ENCODE results near the gene BPTF.

BPTF gene

DNA sequence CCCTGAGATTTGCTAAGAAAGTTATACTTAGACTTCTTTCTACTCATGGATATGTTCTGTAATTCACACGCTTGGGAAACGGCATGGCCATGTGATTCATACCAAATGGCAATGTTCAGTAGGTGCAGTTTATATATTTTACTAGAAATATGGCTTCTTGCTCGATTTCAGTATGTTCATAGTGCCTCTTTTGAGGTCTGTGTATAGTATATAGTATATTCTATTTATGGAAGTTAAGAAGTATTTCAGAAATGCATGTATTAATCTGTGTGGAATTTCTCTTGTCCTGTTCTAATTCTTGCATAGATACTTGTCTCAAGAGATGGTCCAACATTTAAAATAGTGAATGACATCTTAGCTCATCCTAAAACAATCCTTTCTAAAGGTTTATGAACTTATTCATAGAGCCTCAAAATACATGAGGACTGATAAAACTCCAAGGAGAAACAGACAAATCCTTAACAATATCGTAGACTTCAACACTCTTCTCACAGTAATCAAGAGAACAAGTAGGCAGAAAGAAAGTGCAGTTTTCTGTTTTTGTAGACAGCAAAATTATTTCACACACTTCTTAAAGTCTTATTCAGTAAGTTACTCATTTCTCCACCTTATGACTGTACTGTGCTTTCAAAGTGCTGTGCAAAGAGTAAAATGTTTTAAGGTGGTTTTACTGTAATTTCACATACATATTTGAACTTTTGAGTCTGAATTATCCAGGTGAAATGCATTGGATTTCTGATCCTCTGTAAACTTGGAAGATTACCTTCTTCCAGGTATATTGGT lies 11.1 kb downstream of the BPTF start:
- no peak overlapping the region for H2AK5ac ChIP-seq (ENCODE audit: low read depth, low read length)
- whole genome bisulfite sequencing, 2 donors (ENCODE audit: extremely low coverage in 2 of 2, insufficient read length in 2 of 2, insufficient replicate concordance in 1 of 2), result no CpG with 5 or more reads among the region's 4 CpGs
- H4K8ac ChIP-seq (ENCODE audit: low read depth, low read length), result no peak overlapping the region
- no peak overlapping the region for H2BK120ac ChIP-seq (ENCODE audit: low read depth, low read length)
- H2BK12ac ChIP-seq (ENCODE audit: low read length), result no peak overlapping the region
- no peak overlapping the region for H2BK15ac ChIP-seq (ENCODE audit: low read length)
- no peak overlapping the region for H3K4ac ChIP-seq (ENCODE audit: low read length)
- H3K4me2 ChIP-seq (ENCODE audit: insufficient read depth, low read length, poor library complexity, severe bottlenecking), result no peak overlapping the region
- H3K4me3 ChIP-seq (ENCODE audit: low read length in 2 of 2), result no peak overlapping the region
- peaks cover 0 to 1% of the 10 kb centered on the region in 2 donors for H3K4me1 ChIP-seq (ENCODE audit: control insufficient read depth in 2 of 2, insufficient read depth in 1 of 2, low read depth in 1 of 2, low read length in 2 of 2)
- no peak for DNase-seq (ENCODE audit: low spot score)
- H3K79me1 ChIP-seq (ENCODE audit: low read depth, low read length), result no peaks in the 10 kb centered on the region
- H3K27ac ChIP-seq (replicated peaks; ENCODE audit: low read length), result no peak overlapping the region
- H2BK5ac ChIP-seq (ENCODE audit: low read length), result no peak overlapping the region
- H4K91ac ChIP-seq (ENCODE audit: low read depth, low read length, poor library complexity), result no peak overlapping the region
- H3K9me3 ChIP-seq (replicated peaks in 1 of 2; ENCODE audit: control insufficient read depth in 2 of 2, insufficient read depth in 1 of 2, low read depth in 1 of 2, low read length in 2 of 2), result peaks cover 0 to 12% of the 10 kb centered on the region in 2 donors
- H2AFZ ChIP-seq (ENCODE audit: low read length), result no peak overlapping the region
- H3K23ac ChIP-seq (ENCODE audit: low read depth, low read length, poor library complexity), result no peak overlapping the region
- H3K36me3 ChIP-seq (replicated peaks in 1 of 2; ENCODE audit: control insufficient read depth in 2 of 2, insufficient read depth in 2 of 2, low read length in 2 of 2), result peaks cover 0 to 19% of the 10 kb centered on the region in 2 donors
- no peak overlapping the region for H3K18ac ChIP-seq (ENCODE audit: low read length)
- no peak overlapping the region for H3K14ac ChIP-seq (ENCODE audit: low read length)
- H3K27me3 ChIP-seq (ENCODE audit: control insufficient read depth in 3 of 3, insufficient read depth in 3 of 3, low read depth in 1 of 3, low read length in 3 of 3), result no peaks in the 10 kb centered on the region
- H3K9ac ChIP-seq (ENCODE audit: low read depth, low read length, poor library complexity), result no peak overlapping the region

DNA sequence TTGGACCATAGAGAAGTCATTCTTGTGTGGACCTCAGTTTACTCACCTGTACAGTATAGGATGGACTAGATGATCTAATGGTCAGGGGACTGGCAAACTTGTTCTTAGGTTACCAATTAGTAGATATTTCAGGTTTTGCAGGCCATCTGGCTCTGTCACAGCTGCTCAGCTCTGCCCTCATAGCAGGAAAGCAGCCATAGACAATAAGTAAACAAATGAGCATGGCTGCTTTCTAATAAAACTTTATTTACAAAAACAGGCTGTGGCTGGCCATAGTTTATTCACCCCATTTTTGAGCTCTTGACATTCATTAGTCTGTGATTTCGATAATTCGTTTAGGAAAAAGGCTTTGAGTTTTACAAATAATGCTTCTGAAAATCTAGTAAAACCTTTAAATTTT lies 12.7 kb downstream of the BPTF start:
- Histone ChIP-seq H3K27ac (replicated peaks; ENCODE audit: low read length) (no peak overlapping the region), H3K79me1 (ENCODE audit: low read depth, low read length) (no peaks in the 10 kb centered on the region), H2BK120ac (ENCODE audit: low read depth, low read length) (no peak overlapping the region), H2AK5ac (ENCODE audit: low read depth, low read length) (no peak overlapping the region), H3K4me2 (ENCODE audit: insufficient read depth, low read length, poor library complexity, severe bottlenecking) (no peak overlapping the region), H3K4me3 (ENCODE audit: low read length in 2 of 2) (no peak overlapping the region), H3K23ac (ENCODE audit: low read depth, low read length, poor library complexity) (no peak overlapping the region), H3K4me1 (ENCODE audit: control insufficient read depth in 2 of 2, insufficient read depth in 1 of 2, low read depth in 1 of 2, low read length in 2 of 2) (no peaks in the 10 kb centered on the region), H2AFZ (ENCODE audit: low read length) (no peak overlapping the region), H4K8ac (ENCODE audit: low read depth, low read length) (no peak overlapping the region), H2BK12ac (ENCODE audit: low read length) (no peak overlapping the region), H2BK15ac (ENCODE audit: low read length) (no peak overlapping the region), H3K18ac (ENCODE audit: low read length) (no peak overlapping the region), H3K9me3 (replicated peaks in 1 of 2; ENCODE audit: control insufficient read depth in 2 of 2, insufficient read depth in 1 of 2, low read depth in 1 of 2, low read length in 2 of 2) (peaks cover 0 to 11% of the 10 kb centered on the region in 2 donors), H3K36me3 (replicated peaks in 1 of 2; ENCODE audit: control insufficient read depth in 2 of 2, insufficient read depth in 2 of 2, low read length in 2 of 2) (peaks cover 0 to 15% of the 10 kb centered on the region in 2 donors), H2BK5ac (ENCODE audit: low read length) (no peak overlapping the region), H4K91ac (ENCODE audit: low read depth, low read length, poor library complexity) (no peak overlapping the region), H3K9ac (ENCODE audit: low read depth, low read length, poor library complexity) (no peak overlapping the region), H3K14ac (ENCODE audit: low read length) (no peak overlapping the region), H3K27me3 (ENCODE audit: control insufficient read depth in 3 of 3, insufficient read depth in 3 of 3, low read depth in 1 of 3, low read length in 3 of 3) (no peaks in the 10 kb centered on the region), H3K4ac (ENCODE audit: low read length) (no peak overlapping the region)
- DNase-seq (ENCODE audit: low spot score), result no peak
- WGBS, 2 donors (ENCODE audit: extremely low coverage in 2 of 2, insufficient read length in 2 of 2, insufficient replicate concordance in 1 of 2), result no CpG with 5 or more reads among the region's 2 CpGs

DNA sequence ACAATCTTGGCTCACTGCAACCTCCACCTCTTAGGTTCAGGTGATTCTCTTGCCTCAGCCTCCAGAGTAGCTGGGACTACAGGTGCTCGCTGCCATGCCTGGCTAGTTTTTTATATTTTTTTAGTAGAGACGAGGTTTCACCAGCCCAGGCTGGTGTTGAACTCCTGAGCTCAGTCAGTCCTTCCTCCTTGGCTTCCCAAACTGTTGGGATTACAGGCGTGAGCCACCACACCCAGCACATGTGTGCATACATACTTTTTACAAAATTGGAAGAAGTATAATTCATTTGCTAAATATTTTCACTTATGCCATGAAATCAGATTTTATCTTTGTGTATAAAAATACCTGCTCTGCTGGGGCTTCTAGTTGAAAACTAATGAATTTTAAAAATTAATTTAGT lies 13.2 kb downstream of the BPTF start:
- Histone ChIP-seq H2BK120ac (ENCODE audit: low read depth, low read length) (no peak overlapping the region), H3K9me3 (replicated peaks in 1 of 2; ENCODE audit: control insufficient read depth in 2 of 2, insufficient read depth in 1 of 2, low read depth in 1 of 2, low read length in 2 of 2) (peaks cover 0 to 8% of the 10 kb centered on the region in 2 donors), H2AFZ (ENCODE audit: low read length) (no peak overlapping the region), H2BK5ac (ENCODE audit: low read length) (no peak overlapping the region), H3K36me3 (replicated peaks in 1 of 2; ENCODE audit: control insufficient read depth in 2 of 2, insufficient read depth in 2 of 2, low read length in 2 of 2) (peaks cover 0 to 11% of the 10 kb centered on the region in 2 donors), H2BK15ac (ENCODE audit: low read length) (no peak overlapping the region), H3K18ac (ENCODE audit: low read length) (no peak overlapping the region), H3K79me1 (ENCODE audit: low read depth, low read length) (no peaks in the 10 kb centered on the region), H3K4me1 (ENCODE audit: control insufficient read depth in 2 of 2, insufficient read depth in 1 of 2, low read depth in 1 of 2, low read length in 2 of 2) (no peaks in the 10 kb centered on the region), H3K23ac (ENCODE audit: low read depth, low read length, poor library complexity) (no peak overlapping the region), H3K9ac (ENCODE audit: low read depth, low read length, poor library complexity) (no peak overlapping the region), H3K4me2 (ENCODE audit: insufficient read depth, low read length, poor library complexity, severe bottlenecking) (no peak overlapping the region), H3K27me3 (ENCODE audit: control insufficient read depth in 3 of 3, insufficient read depth in 3 of 3, low read depth in 1 of 3, low read length in 3 of 3) (no peaks in the 10 kb centered on the region), H4K8ac (ENCODE audit: low read depth, low read length) (no peak overlapping the region), H2AK5ac (ENCODE audit: low read depth, low read length) (no peak overlapping the region), H3K4ac (ENCODE audit: low read length) (no peak overlapping the region), H2BK12ac (ENCODE audit: low read length) (no peak overlapping the region), H3K27ac (replicated peaks; ENCODE audit: low read length) (no peak overlapping the region), H4K91ac (ENCODE audit: low read depth, low read length, poor library complexity) (no peak overlapping the region), H3K14ac (ENCODE audit: low read length) (no peak overlapping the region), H3K4me3 (ENCODE audit: low read length in 2 of 2) (no peak overlapping the region)
- WGBS, 2 donors (ENCODE audit: extremely low coverage in 2 of 2, insufficient read length in 2 of 2, insufficient replicate concordance in 1 of 2), result no CpG with 5 or more reads among the region's 3 CpGs
- no peak for DNase-seq (ENCODE audit: low spot score)

DNA sequence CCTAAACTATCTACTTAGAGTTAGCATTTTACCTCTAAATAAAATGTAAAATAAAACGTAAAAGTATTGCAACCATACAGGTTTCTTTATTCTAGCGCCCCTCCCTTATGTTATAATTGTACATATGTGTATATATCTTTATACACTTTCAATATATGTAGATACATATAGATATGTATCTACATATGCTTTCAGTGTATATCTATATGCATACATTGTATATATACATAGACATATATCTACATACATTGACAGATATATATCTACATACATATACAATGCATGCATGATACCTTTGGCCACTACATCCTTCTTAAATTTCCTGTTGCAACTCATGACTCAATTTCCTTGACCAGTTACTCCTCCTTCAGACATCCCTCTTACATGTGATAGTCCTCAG lies 16.7 kb downstream of the BPTF start:
- Histone ChIP-seq H2BK12ac (ENCODE audit: low read length) (no peak overlapping the region), H3K4me1 (ENCODE audit: control insufficient read depth in 2 of 2, insufficient read depth in 1 of 2, low read depth in 1 of 2, low read length in 2 of 2) (no peaks in the 10 kb centered on the region), H2AFZ (ENCODE audit: low read length) (no peak overlapping the region), H3K79me1 (ENCODE audit: low read depth, low read length) (peaks cover 4% of the 10 kb centered on the region), H2AK5ac (ENCODE audit: low read depth, low read length) (no peak overlapping the region), H3K18ac (ENCODE audit: low read length) (no peak overlapping the region), H3K4me2 (ENCODE audit: insufficient read depth, low read length, poor library complexity, severe bottlenecking) (no peak overlapping the region), H4K8ac (ENCODE audit: low read depth, low read length) (no peak overlapping the region), H2BK120ac (ENCODE audit: low read depth, low read length) (no peak overlapping the region), H3K9ac (ENCODE audit: low read depth, low read length, poor library complexity) (no peak overlapping the region), H3K23ac (ENCODE audit: low read depth, low read length, poor library complexity) (no peak overlapping the region), H3K4ac (ENCODE audit: low read length) (no peak overlapping the region), H3K36me3 (replicated peaks in 1 of 2; ENCODE audit: control insufficient read depth in 2 of 2, insufficient read depth in 2 of 2, low read length in 2 of 2) (peaks cover 1 to 3% of the 10 kb centered on the region in 2 donors), H3K9me3 (replicated peaks in 1 of 2; ENCODE audit: control insufficient read depth in 2 of 2, insufficient read depth in 1 of 2, low read depth in 1 of 2, low read length in 2 of 2) (no peaks in the 10 kb centered on the region), H3K27ac (replicated peaks; ENCODE audit: low read length) (no peak overlapping the region), H2BK5ac (ENCODE audit: low read length) (no peak overlapping the region), H3K14ac (ENCODE audit: low read length) (no peak overlapping the region), H3K4me3 (ENCODE audit: low read length in 2 of 2) (no peak overlapping the region), H2BK15ac (ENCODE audit: low read length) (no peak overlapping the region), H4K91ac (ENCODE audit: low read depth, low read length, poor library complexity) (no peak overlapping the region), H3K27me3 (ENCODE audit: control insufficient read depth in 3 of 3, insufficient read depth in 3 of 3, low read depth in 1 of 3, low read length in 3 of 3) (no peaks in the 10 kb centered on the region)
- no peak for DNase-seq (ENCODE audit: low spot score)
- WGBS, 2 donors (ENCODE audit: extremely low coverage in 2 of 2, insufficient read length in 2 of 2, insufficient replicate concordance in 1 of 2), result no CpG with 5 or more reads among the region's 2 CpGs

Data from neuronal stem cell (in vitro differentiated cells).